Fibroblast of the aortic adventitia (primary cell): ENCODE measurements around the gene HABP4. TPM values are rescaled to one million over a fixed set of nuclear protein-coding genes. Genes with fewer than 3 reads are reported as not detected.

Experiments used
- DNase-seq: peaks from one replicate; pipeline ENCODE4 v3.0.0-alpha.2; 2010; ENCODE audit warnings: low read depth
- H3K4me3 ChIP-seq: 2 replicates; pipeline ENCODE4 v1.5.1; 2011; ENCODE audit warnings: low read depth, mild to moderate bottlenecking, control low read depth, low read length, moderate library complexity
- CTCF ChIP-seq: IDR thresholded peaks from 2 replicates; pipeline ENCODE4 v1.5.1; 2011; ENCODE audit warnings: mild to moderate bottlenecking, low read length, control low read depth, inconsistent platforms; ENCODE audit not compliant: insufficient read depth
- total RNA-seq: library from RNA; depleted of rRNA; stranded (reverse); fragments of >200 nt; gene quantifications from 2 replicates; pipeline ENCODE4 v1.2.3, GENCODE V29; 2012; ENCODE audit warnings: low replicate concordance

The HABP4 gene
- 16.7 and 27.6 TPM in 2 replicates for total RNA-seq

- DNase-seq = peak; percentile 90
- H3K4me3 ChIP-seq = peak within 1 kb of the TSS; percentile 90
- TF ChIP-seq CTCF = no peak
Observed at GRCh38 chr9:96449845-96450612, at the start of gene HABP4. HABP4 (plus strand) TSS chr9:96450169; CDS start chr9:96450280, 111 bp downstream.

GRCh38 chr9:96408409-96409280 lies 41.3 kb upstream of the HABP4 start:
- DNase-seq = no peak
- TF ChIP-seq CTCF = no peak
- no peak overlapping the region for H3K4me3 ChIP-seq

GRCh38 chr9:96411129-96411838 lies 38.7 kb upstream of the HABP4 start:
- H3K4me3 ChIP-seq = no peak overlapping the region
- TF ChIP-seq CTCF = no peak
- no peak for DNase-seq

GRCh38 chr9:96412174-96412913 lies 37.6 kb upstream of the HABP4 start:
- no peak for TF ChIP-seq CTCF
- DNase-seq = no peak
- H3K4me3 ChIP-seq = no peak overlapping the region

GRCh38 chr9:96413302-96414221 lies 36.4 kb upstream of the HABP4 start:
- DNase-seq = no peak
- H3K4me3 ChIP-seq = no peak overlapping the region
- TF ChIP-seq CTCF = no peak
